Endothelial cell of umbilical vein (primary cell): ENCODE data around the gene MATK. TPM values are rescaled to one million over a fixed set of nuclear protein-coding genes. Genes with fewer than 3 reads are reported as not detected.

Experiments used
- BruUV-seq: library from RNA; stranded (reverse); fragments of 400-500 nt; replicated peaks from 2 replicates; lab custom pipeline; 2021; lab: Mats Ljungman, UMichigan
- CTCF ChIA-PET: fragments of 300-600, 350-600 bp; sonication (Branson Sonifier 250); formaldehyde crosslinking; loops from one replicate; lab custom pipeline; 2021; ENCODE audit warnings: antibody characterized with exemption, inconsistent platforms; lab: Charles Lee
- POLR2A ChIA-PET: fragments of 300-600, 350-600 bp; sonication (Branson Sonifier 250); formaldehyde crosslinking; loops from one replicate; lab custom pipeline; 2021; ENCODE audit warnings: antibody characterized with exemption, inconsistent platforms; lab: Charles Lee
- DNase-seq: peaks from one replicate; pipeline ENCODE4 v3.0.0-alpha.2; 2011; ENCODE audit warnings: low read depth, low spot score
- FAIRE-seq: peaks from 2 replicates; lab custom pipeline; 2011; peaks lifted over from hg19 to GRCh38; lab: Jason Lieb, UNC
- H2AFZ ChIP-seq: 2 replicates; pipeline ENCODE4 v1.6.0; 2012; ENCODE audit warnings: low read depth, low read length, control low read depth, inconsistent platforms
- H3K27ac ChIP-seq: 2 replicates; pipeline ENCODE4 v1.5.1; 2011; ENCODE audit warnings: low read depth, mild to moderate bottlenecking, control low read depth, low read length, moderate library complexity; ENCODE audit not compliant: insufficient read depth
- H3K27me3 ChIP-seq, 2 experiments: 2 replicates each; pipeline versions ENCODE4 v1.6.0 to v1.6.1; 2011; ENCODE audit warnings: low read length in 2 of 2, mixed read lengths in 1 of 2; ENCODE audit not compliant: control insufficient read depth in 2 of 2, insufficient read depth in 2 of 2
- H3K36me3 ChIP-seq, 2 experiments: 2 replicates in 1 of 2; 3 replicates in 1 of 2; pipeline ENCODE4 v1.5.1; 2011; ENCODE audit warnings: low read length in 2 of 2, mild to moderate bottlenecking in 1 of 2, moderate library complexity in 1 of 2; ENCODE audit not compliant: control insufficient read depth in 2 of 2, insufficient read depth in 2 of 2; ENCODE audit errors: extremely low read depth in 1 of 2
- H3K4me1 ChIP-seq: 3 replicates; pipeline ENCODE4 v1.5.1; 2011; ENCODE audit warnings: mild to moderate bottlenecking, low read length; ENCODE audit not compliant: control insufficient read depth, insufficient read depth; ENCODE audit errors: extremely low read depth
- H3K4me2 ChIP-seq: 2 replicates; pipeline ENCODE4 v1.6.1; 2011; ENCODE audit warnings: low read length, control low read depth, mixed read lengths; ENCODE audit not compliant: insufficient read depth
- H3K4me3 ChIP-seq, 3 experiments: fragments of 200-600 bp in 1 of 3; sonication (generic), shearing (Covaris generic) in 1 of 3; replicated peaks in 1 of 3; 2 replicates each; pipeline ENCODE4 v1.5.1; 2011 to 2016; ENCODE audit warnings: control low read depth in 3 of 3, low read length in 3 of 3, mild to moderate bottlenecking in 2 of 3, inconsistent platforms in 1 of 3, low read depth in 1 of 3, moderate library complexity in 1 of 3; ENCODE audit not compliant: insufficient read depth in 1 of 3
- H3K79me2 ChIP-seq: 2 replicates; pipeline ENCODE4 v1.6.0; 2012; ENCODE audit warnings: low read length, inconsistent platforms; ENCODE audit not compliant: control insufficient read depth, insufficient read depth
- H3K9ac ChIP-seq: replicated peaks from 2 replicates; pipeline ENCODE3; 2011; ENCODE audit warnings: low read length, control low read depth; ENCODE audit not compliant: insufficient read depth; ENCODE audit errors: extremely low read depth
- H3K9me1 ChIP-seq: replicated peaks from 3 replicates; pipeline ENCODE4 v1.6.0; 2011; ENCODE audit warnings: mild to moderate bottlenecking, low read length; ENCODE audit not compliant: control insufficient read depth, insufficient read depth; ENCODE audit errors: extremely low read depth
- H3K9me3 ChIP-seq: replicated peaks from 2 replicates; pipeline ENCODE4 v1.5.1; 2012; ENCODE audit warnings: low read length, inconsistent platforms; ENCODE audit not compliant: control insufficient read depth, insufficient read depth
- H4K20me1 ChIP-seq: replicated peaks from 2 replicates; pipeline ENCODE3; 2011; ENCODE audit warnings: mild to moderate bottlenecking, low read length; ENCODE audit not compliant: control insufficient read depth, insufficient read depth; ENCODE audit errors: extremely low read depth
- CTCF ChIP-seq, 2 donors: IDR thresholded peaks; 1 replicate in 1 of 2; 2 replicates in 1 of 2; pipeline ENCODE4 v1.5.1; 2011; ENCODE audit warnings: low read length in 2 of 2, mild to moderate bottlenecking in 2 of 2, moderate library complexity in 2 of 2, control low read depth in 1 of 2, inconsistent platforms in 1 of 2, low read depth in 1 of 2; ENCODE audit not compliant: insufficient read depth in 1 of 2; ENCODE audit errors: extremely low read depth in 1 of 2
- EZH2 ChIP-seq: IDR thresholded peaks from 2 replicates; pipeline ENCODE4 v1.6.1; 2012; ENCODE audit warnings: borderline replicate concordance, low read depth, mild to moderate bottlenecking, moderate library complexity, low read length, inconsistent platforms; ENCODE audit not compliant: severe bottlenecking
- FOS ChIP-seq: IDR thresholded peaks from 2 replicates; pipeline ENCODE4 v1.6.1; 2011; ENCODE audit warnings: mild to moderate bottlenecking, low read length, moderate library complexity, borderline replicate concordance; ENCODE audit not compliant: insufficient read depth
- GATA2 ChIP-seq: IDR thresholded peaks from 2 replicates; pipeline ENCODE4 v1.7.0; 2011; ENCODE audit warnings: low read depth, mild to moderate bottlenecking, moderate library complexity, mixed read lengths, low read length; ENCODE audit not compliant: insufficient read length, insufficient read depth
- JUN ChIP-seq: IDR thresholded peaks from 2 replicates; pipeline ENCODE4 v1.6.1; 2011; ENCODE audit warnings: borderline replicate concordance, low read depth; ENCODE audit not compliant: insufficient read length, insufficient read depth
- MAX ChIP-seq: IDR thresholded peaks from 2 replicates; pipeline ENCODE4 v1.6.1; 2011; ENCODE audit not compliant: insufficient read depth, insufficient read length
- MYC ChIP-seq: IDR thresholded peaks from one replicate; pipeline ENCODE4 v1.6.1; 2011; ENCODE audit warnings: mild to moderate bottlenecking, low read depth, low read length
- POLR2A ChIP-seq: IDR thresholded peaks from 2 replicates; pipeline ENCODE4 v1.6.1; 2012; ENCODE audit warnings: low read depth, mild to moderate bottlenecking, control low read depth, low read length
- POLR2AphosphoS5 ChIP-seq: IDR thresholded peaks from 2 replicates; pipeline ENCODE4 v1.6.1; 2012; ENCODE audit warnings: low read depth, mild to moderate bottlenecking, control low read depth, low read length, moderate library complexity; ENCODE audit not compliant: insufficient read depth
- dilution Hi-C: fragments of 300-500 bp; cut with MboI; formaldehyde crosslinking; loops from one replicate; pipeline ENCODE4 v1.15.0; 2019; ENCODE audit warnings: low sequenced_read_pairs; ENCODE audit not compliant: extremely low pct_ligation_motif_present
- intact Hi-C: fragments of 100-400 bp; cut with micrococcal nuclease; formaldehyde crosslinking; loops from one replicate; pipeline ENCODE4 v1.10.0; 2022
- polyA plus RNA-seq, 4 experiments: library from polyadenylated mRNA; depleted of rRNA in 3 of 4; stranded (reverse) in 3 of 4; unstranded in 1 of 4; fragments of >200 nt; gene quantifications; 2 replicates each; pipeline versions ENCODE4 v1.2.1 to v1.2.3, GENCODE V29; 2011 to 2012; ENCODE audit warnings: missing spikeins in 1 of 4
- total RNA-seq: library from RNA; stranded (reverse); gene quantifications from 2 replicates; pipeline ENCODE4 v1.2.3, GENCODE V29; 2021

MATK gene
- total and polyA plus RNA-seq, 2 donors (not counting 3 experiments of a cell fraction or from before 2014, with no cell fraction given), result not detected

DNA sequence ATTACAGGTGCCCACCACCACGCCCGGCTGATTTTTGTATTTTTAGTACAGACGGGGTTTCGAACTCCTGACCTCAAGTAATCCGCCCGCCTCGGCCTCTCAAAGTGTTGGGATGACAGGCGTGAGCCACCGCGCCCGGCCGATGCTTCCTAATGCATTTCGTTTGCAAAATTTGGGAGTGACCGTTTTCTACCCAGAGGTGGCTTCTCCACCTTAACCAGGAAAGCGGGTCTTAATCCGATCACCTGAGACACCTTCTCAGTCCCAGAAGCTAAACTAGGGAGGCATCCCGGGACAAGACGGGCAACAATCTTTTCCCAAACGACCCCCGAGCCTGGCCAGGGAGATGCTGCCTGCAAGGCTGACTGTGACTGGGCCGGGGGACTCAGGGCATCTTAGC is 14.8 kb upstream of the MATK start:
- Histone ChIP-seq H3K27ac (no peak overlapping the region), H3K36me3 (no peaks in the 10 kb centered on the region), H4K20me1 (no peaks in the 10 kb centered on the region), H2AFZ (no peak overlapping the region), H3K4me2 (no peak overlapping the region), H3K4me3 (no peak overlapping the region), H3K27me3 (peaks cover 19 to 20% of the 10 kb centered on the region in 2 experiments), H3K9me1 (no peaks in the 10 kb centered on the region), H3K79me2 (no peaks in the 10 kb centered on the region), H3K9ac (no peak overlapping the region), H3K4me1 (no peaks in the 10 kb centered on the region), H3K9me3 (no peaks in the 10 kb centered on the region)
- DNase-seq (no peak), FAIRE-seq (no peak)
- BruUV-seq, result no TSS peak
- ChIA-PET POLR2A (interaction anchor here (0.6 kb wide), 1 partner anchor 72 kb away, joined by 6 read pairs; no protein-coding TSS in a partner anchor), CTCF (no interaction called here)
- TF ChIP-seq CTCF (IDR thresholded peaks at IDR 0.05; ENCODE audit: extremely low read depth in 1 of 2, insufficient read depth in 1 of 2, low read depth in 1 of 2, low read length in 2 of 2) (no peak), JUN (no peak), GATA2 (no peak), EZH2 (no peak), POLR2AphosphoS5 (no peak), POLR2A (no peak), MYC (no peak), FOS (no peak), MAX (no peak)
- intact Hi-C loops (no loop called here), dilution Hi-C loops (no loop called here)
